BE2C (cell line): ENCODE measurements around the gene MED15.

Source experiments
- DNase-seq: peaks from one replicate; pipeline ENCODE4 v3.0.0-alpha.2; 2020
- H3K27me3 ChIP-seq: fragments of 250-450 bp; sonication (Bioruptor Pico); 2 replicates; pipeline ENCODE4 v1.5.1; 2020; ENCODE audit warnings: mild to moderate bottlenecking
- H3K36me3 ChIP-seq: fragments of 250-450 bp; sonication (Bioruptor Pico); 2 replicates; pipeline ENCODE4 v1.5.1; 2020; ENCODE audit warnings: mild to moderate bottlenecking
- H3K4me1 ChIP-seq: fragments of 250-450 bp; sonication (Bioruptor Pico); 2 replicates; pipeline ENCODE4 v1.5.1; 2020
- H3K4me3 ChIP-seq: 2 replicates; pipeline ENCODE4 v1.5.1; 2011; ENCODE audit warnings: low read depth, low read length
- H3K9me3 ChIP-seq: fragments of 250-450 bp; sonication (Bioruptor Pico); 2 replicates; pipeline ENCODE4 v1.5.1; 2020
- TF ChIP-seq, protein P1 (sequence below): IDR thresholded peaks from 2 replicates; pipeline ENCODE4 v1.5.1; 2012; ENCODE audit warnings: mild to moderate bottlenecking, low read depth, low read length

Gene MED15

DNA sequence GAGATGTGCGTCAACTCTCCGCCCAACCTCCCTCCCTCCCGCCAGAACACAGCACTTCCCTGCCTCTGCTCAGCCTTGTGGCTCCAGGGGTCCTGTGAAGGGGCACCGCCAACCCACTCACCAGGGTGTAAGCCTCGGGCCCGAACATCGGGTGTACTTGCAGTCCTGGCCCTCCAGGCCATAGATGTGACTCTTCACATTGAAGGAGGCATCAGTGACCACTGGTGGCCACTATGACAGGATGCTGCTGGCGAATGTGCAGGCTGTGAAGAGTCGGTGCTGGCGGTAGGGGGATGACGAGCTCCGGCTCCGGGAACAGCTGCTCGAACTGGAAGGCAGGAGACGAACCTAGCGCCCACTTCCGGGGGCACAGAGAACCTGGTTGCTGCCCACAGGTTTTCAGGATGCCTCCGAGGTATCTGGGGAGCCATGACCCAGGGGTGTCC is 97.4 kb downstream of the MED15 start:
- Histone ChIP-seq H3K36me3 (no peaks in the 10 kb centered on the region), H3K27me3 (no peaks in the 10 kb centered on the region), H3K4me3 (no peak overlapping the region), H3K4me1 (peaks cover 6% of the 10 kb centered on the region), H3K9me3 (no peaks in the 10 kb centered on the region)
- TF ChIP-seq, protein P1, sequence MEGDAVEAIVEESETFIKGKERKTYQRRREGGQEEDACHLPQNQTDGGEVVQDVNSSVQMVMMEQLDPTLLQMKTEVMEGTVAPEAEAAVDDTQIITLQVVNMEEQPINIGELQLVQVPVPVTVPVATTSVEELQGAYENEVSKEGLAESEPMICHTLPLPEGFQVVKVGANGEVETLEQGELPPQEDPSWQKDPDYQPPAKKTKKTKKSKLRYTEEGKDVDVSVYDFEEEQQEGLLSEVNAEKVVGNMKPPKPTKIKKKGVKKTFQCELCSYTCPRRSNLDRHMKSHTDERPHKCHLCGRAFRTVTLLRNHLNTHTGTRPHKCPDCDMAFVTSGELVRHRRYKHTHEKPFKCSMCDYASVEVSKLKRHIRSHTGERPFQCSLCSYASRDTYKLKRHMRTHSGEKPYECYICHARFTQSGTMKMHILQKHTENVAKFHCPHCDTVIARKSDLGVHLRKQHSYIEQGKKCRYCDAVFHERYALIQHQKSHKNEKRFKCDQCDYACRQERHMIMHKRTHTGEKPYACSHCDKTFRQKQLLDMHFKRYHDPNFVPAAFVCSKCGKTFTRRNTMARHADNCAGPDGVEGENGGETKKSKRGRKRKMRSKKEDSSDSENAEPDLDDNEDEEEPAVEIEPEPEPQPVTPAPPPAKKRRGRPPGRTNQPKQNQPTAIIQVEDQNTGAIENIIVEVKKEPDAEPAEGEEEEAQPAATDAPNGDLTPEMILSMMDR: no peak
- DNase-seq: no peak

DNA sequence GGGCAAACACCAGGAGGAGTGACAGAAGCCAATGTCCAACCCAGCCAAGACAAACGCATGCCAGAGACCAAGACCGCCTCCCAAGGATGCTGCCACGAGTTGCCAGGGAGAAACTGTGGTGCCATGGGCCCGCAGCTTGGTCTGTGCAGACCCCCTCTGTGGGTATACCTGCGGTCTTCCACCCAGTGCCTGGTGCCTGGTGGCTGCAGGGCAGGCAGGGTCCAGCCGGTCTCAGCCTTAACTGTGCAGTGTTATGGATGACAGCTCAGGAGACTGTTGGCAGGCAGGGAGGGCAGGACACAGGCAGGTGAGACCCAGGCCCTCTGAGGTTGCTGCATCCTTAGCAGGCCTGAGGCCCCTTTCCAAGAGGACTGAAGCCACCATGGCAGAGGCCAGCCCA is 97.9 kb downstream of the MED15 start:
- H3K36me3 ChIP-seq: no peaks in the 10 kb centered on the region
- H3K27me3 ChIP-seq: no peaks in the 10 kb centered on the region
- TF ChIP-seq, protein P1: no peak
- no peak for DNase-seq
- H3K4me3 ChIP-seq: no peak overlapping the region
- H3K9me3 ChIP-seq: no peaks in the 10 kb centered on the region
- peaks cover 6% of the 10 kb centered on the region for H3K4me1 ChIP-seq

DNA sequence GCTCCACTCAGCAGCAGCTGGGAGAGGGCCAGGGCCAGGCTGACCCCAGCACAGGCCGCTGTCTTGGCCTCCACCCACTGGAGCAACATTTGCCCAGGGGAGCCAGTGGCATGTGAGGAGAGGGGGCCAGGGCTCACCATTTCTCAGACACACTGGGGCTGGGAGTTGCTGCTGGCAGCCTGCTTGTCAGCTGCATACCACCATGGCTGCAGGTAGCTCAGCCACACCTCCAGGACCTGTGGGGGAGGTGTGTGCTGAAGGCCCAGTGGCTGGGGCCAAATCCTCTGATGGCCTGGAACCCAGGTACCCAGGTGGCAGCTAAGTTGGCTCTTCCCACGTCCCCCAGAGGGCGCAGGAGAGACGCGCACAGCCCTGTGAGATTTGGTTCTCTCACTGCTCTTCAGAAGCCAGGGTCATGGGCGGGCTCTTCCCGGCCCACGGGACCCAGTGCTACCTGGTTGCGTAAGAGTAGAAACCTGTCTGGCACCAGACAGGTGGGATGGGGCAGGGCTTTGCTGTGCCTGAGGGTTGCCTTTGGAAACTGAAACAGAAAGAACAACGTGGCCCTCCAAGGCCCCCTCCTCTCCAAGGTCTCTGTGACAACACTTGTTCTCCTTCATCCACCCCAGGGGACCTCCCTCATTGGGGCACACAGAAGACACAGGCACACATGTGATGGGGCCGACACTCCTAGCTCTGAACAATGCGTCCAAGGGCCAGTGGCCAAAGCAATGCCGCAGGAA is 98.8 kb downstream of the MED15 start:
- Histone ChIP-seq H3K36me3 (no peaks in the 10 kb centered on the region), H3K27me3 (no peaks in the 10 kb centered on the region), H3K4me1 (peaks cover 6% of the 10 kb centered on the region), H3K4me3 (no peak overlapping the region), H3K9me3 (no peaks in the 10 kb centered on the region)
- DNase-seq: peak; percentile 77
- TF ChIP-seq, protein P1: peak; percentile 83

DNA sequence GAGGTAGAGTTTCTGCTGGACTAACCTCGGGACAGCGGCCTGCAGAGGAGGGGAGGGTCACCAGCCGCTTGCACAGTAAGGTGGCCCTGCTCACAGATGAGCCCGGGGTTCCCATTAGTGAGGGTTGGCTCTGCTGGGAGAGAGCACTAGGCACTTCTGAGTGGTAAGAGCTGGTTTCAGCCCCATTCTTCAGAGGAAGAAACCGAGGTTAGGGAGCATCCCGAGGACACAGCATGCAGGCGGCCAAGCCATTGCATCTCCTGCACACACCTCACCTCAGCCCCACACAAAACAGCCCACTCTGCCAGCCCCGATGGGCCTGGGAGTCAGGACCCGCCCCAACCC is 99.3 kb downstream of the MED15 start:
- Histone ChIP-seq H3K9me3 (no peaks in the 10 kb centered on the region), H3K4me1 (peaks cover 6% of the 10 kb centered on the region), H3K27me3 (no peaks in the 10 kb centered on the region), H3K36me3 (no peaks in the 10 kb centered on the region), H3K4me3 (no peak overlapping the region)
- TF ChIP-seq, protein P1: no peak
- no peak for DNase-seq

DNA sequence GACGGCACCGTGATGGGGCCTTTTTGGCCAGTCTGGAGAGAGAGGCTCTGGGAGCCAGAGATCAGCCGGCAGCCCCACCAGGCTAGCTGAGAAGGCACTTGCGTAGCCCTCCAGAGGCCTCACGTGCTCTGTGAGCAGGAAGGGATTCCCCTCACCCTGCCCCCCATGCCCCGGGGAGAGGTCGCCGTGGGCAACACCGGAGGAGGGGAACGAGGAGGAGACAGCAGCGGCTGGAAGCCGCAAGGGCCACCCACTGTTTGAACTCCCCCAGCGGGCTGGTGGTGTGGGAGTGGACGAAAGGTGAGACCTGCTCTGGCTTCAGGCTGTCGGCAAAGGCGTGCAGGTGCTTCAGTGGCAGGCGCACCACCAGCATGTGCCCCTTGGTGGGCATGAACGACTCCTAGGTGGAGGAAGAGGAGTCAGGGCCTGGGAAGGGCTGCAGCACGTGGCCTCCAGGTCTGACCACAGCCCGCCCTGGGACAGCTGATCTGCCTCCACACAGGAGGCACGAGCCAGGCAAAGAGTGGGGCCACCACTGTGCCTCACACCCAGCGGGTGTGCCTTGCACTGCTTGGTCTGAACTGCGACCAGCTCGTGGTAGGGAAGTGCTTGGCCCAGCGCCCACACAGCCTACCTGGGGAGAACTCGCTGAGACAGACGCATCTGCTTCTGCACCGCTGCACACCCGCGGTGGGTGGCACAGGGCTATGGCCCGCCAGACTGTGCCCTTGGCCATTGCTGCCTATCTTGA is 99.9 kb downstream of the MED15 start:
- no peaks in the 10 kb centered on the region for H3K9me3 ChIP-seq
- H3K4me3 ChIP-seq: no peak overlapping the region
- peaks cover 6% of the 10 kb centered on the region for H3K4me1 ChIP-seq
- H3K27me3 ChIP-seq: no peaks in the 10 kb centered on the region
- no peaks in the 10 kb centered on the region for H3K36me3 ChIP-seq
- DNase-seq: peak; percentile 30
- TF ChIP-seq, protein P1: no peak

DNA sequence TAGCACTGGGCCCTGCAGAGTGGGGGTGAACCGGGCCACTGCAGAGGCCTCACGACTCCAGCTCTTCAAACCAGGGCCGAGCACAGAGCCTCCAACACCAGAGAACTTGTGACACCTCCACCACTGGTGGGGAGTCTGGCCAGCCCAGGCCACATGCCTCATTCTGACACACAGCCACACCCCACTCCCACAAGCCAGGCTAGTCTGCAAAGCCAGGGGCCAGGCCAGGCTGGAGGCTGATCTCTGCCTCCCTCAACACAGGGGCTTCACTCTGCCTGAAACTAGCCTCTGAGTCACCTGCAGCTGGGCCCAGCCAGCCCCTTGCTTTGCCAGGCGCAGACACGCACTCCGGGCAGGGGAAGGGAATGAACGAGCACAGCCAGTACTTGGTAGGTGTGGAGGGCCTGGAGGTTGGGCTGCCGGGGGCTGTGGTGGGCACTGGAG is 102.9 kb downstream of the MED15 start:
- Histone ChIP-seq H3K36me3 (no peaks in the 10 kb centered on the region), H3K4me3 (no peak overlapping the region), H3K27me3 (no peaks in the 10 kb centered on the region), H3K4me1 (peaks cover 6% of the 10 kb centered on the region), H3K9me3 (no peaks in the 10 kb centered on the region)
- TF ChIP-seq, protein P1: no peak
- DNase-seq: no peak
